K562 (cell line): ENCODE results near the gene RALY. TPM values are rescaled to one million over a fixed set of nuclear protein-coding genes. Genes with fewer than 3 reads are reported as not detected.

ENCODE experiments used
- ATAC-seq: fragments of 200-7000 bp; cut with Tn5 transposase; 3 replicates; pipeline ENCODE4 v1.9.1; 2020; ENCODE audit warnings: moderate library complexity
- BruUV-seq: library from RNA; stranded (reverse); fragments of 400-500 nt; replicated peaks from 2 replicates; lab custom pipeline; 2021; lab: Mats Ljungman, UMichigan
- CTCF ChIA-PET: fragments of 300-600 bp; formaldehyde crosslinking; extraction: SDS; loops from one replicate; lab custom pipeline; 2021; ENCODE audit warnings: low intra/inter-chr PET ratio; lab: Yijun Ruan, JAX
- POLR2A ChIA-PET: fragments of 300-600, 350-650 bp; sonication (Branson Sonifier 250); formaldehyde crosslinking; extraction: SDS; loops from one replicate; lab custom pipeline; 2021; ENCODE audit warnings: antibody characterized with exemption, inconsistent platforms; lab: Yijun Ruan, JAX
- DNase-seq, 4 experiments: peaks; one replicate each; pipeline versions ENCODE4 v3.0.0 to v3.0.0-alpha.2; 2011 to 2018; ENCODE audit warnings: low spot score in 3 of 4, mixed read lengths in 3 of 4; ENCODE audit errors: extremely low read depth in 1 of 4
- FAIRE-seq: peaks from 2 replicates; lab custom pipeline; 2011; peaks lifted over from hg19 to GRCh38; lab: Jason Lieb, UNC
- H2AFZ ChIP-seq: 2 replicates; pipeline ENCODE4 v1.6.0; 2011; ENCODE audit warnings: low read depth, low read length, control low read depth, inconsistent platforms
- H3K27ac ChIP-seq: fragments of 200-600 bp; 3 replicates; pipeline ENCODE4 v1.8.0; 2011; ENCODE audit warnings: low read depth, mild to moderate bottlenecking, control low read depth, inconsistent platforms, low read length, moderate library complexity, mixed read lengths; ENCODE audit errors: extremely low read depth
- H3K27me3 ChIP-seq, 2 experiments: fragments of 300-600 bp in 1 of 2; 2 replicates in 1 of 2; 3 replicates in 1 of 2; pipeline versions ENCODE4 v1.6.0 to v1.8.0; 2011; ENCODE audit warnings: inconsistent platforms in 2 of 2, low read length in 2 of 2, mild to moderate bottlenecking in 1 of 2, mixed read lengths in 1 of 2, moderate library complexity in 1 of 2; ENCODE audit not compliant: control insufficient read depth in 2 of 2, insufficient read depth in 2 of 2
- H3K36me3 ChIP-seq: fragments of 300-600 bp; 3 replicates; pipeline ENCODE4 v1.8.0; 2011; ENCODE audit warnings: mild to moderate bottlenecking, low read length, inconsistent platforms; ENCODE audit not compliant: control insufficient read depth, insufficient read depth
- H3K4me1 ChIP-seq, 2 experiments: fragments of 200-600 bp in 1 of 2; replicated peaks in 1 of 2; 2 replicates in 1 of 2; 3 replicates in 1 of 2; pipeline versions ENCODE4 v1.5.1 to v1.8.0; 2011; ENCODE audit warnings: inconsistent platforms in 2 of 2, low read length in 2 of 2, mild to moderate bottlenecking in 1 of 2, mixed read lengths in 1 of 2, moderate library complexity in 1 of 2; ENCODE audit not compliant: control insufficient read depth in 2 of 2, insufficient read depth in 2 of 2
- H3K4me2 ChIP-seq: 2 replicates; pipeline ENCODE4 v1.6.1; 2011; ENCODE audit warnings: low read length, control low read depth, inconsistent platforms, mixed read lengths; ENCODE audit not compliant: insufficient read depth
- H3K4me3 ChIP-seq: fragments of 200-600 bp; sonication (generic), shearing (Covaris generic); 2 replicates; pipeline ENCODE4 v1.5.1; 2016; ENCODE audit warnings: control low read depth, inconsistent platforms
- H3K79me2 ChIP-seq: fragments of 200-600 bp; 3 replicates; pipeline ENCODE4 v1.8.0; 2011; ENCODE audit warnings: low read length, inconsistent platforms; ENCODE audit not compliant: control insufficient read depth, insufficient read depth
- H3K9ac ChIP-seq, 2 experiments: 2 replicates each; pipeline versions ENCODE4 v1.6.0 to v1.6.1; 2011; ENCODE audit warnings: low read depth in 2 of 2, low read length in 2 of 2, control low read depth in 1 of 2, inconsistent platforms in 1 of 2, mild to moderate bottlenecking in 1 of 2, mixed read lengths in 1 of 2; ENCODE audit not compliant: insufficient read depth in 1 of 2
- H3K9me1 ChIP-seq: one replicate; pipeline ENCODE4 v1.6.0; 2011; ENCODE audit warnings: inconsistent platforms, mild to moderate bottlenecking, low read length, moderate library complexity; ENCODE audit not compliant: control insufficient read depth, insufficient read depth
- H3K9me3 ChIP-seq: replicated peaks from 2 replicates; pipeline ENCODE4 v1.5.1; 2011; ENCODE audit warnings: low read depth, low read length, inconsistent platforms; ENCODE audit not compliant: control insufficient read depth, insufficient read depth
- H4K20me1 ChIP-seq: replicated peaks from 2 replicates; pipeline ENCODE4 v1.6.1; 2011; ENCODE audit warnings: low read length, inconsistent platforms, mixed read lengths; ENCODE audit not compliant: control insufficient read depth, insufficient read depth
- BACH1 ChIP-seq: fragments of 200-800 bp; sonication (Bioruptor generic); IDR thresholded peaks from 2 replicates; pipeline ENCODE4 v1.6.1; 2016; ENCODE audit warnings: missing genetic modification characterization, missing compliant biosample characterization
- DLX4 ChIP-seq: fragments of 250-450 bp; sonication (Bioruptor Pico); IDR thresholded peaks from 2 replicates; pipeline ENCODE4 v1.6.1; 2021; ENCODE audit warnings: mild to moderate bottlenecking
- HMGXB4 ChIP-seq: sonication (generic); formaldehyde crosslinking; IDR thresholded peaks from 2 replicates; pipeline ENCODE4 v1.8.1; 2023; ENCODE audit warnings: mild to moderate bottlenecking, missing genetic modification reagents
- MYNN ChIP-seq, 2 experiments: sonication (generic); formaldehyde crosslinking in 1 of 2; IDR thresholded peaks; 2 replicates each; pipeline versions ENCODE4 v1.5.0 to v1.6.1; 2016 to 2020; ENCODE audit warnings: antibody characterized with exemption in 1 of 2, missing genetic modification reagents in 1 of 2
- WGBS: fragments of 100-300 bp; shearing (Covaris generic); methylation state at CpG from one replicate; pipeline ENCODE4 v1.1.6; 2016; ENCODE audit warnings: low coverage, mixed read lengths; ENCODE audit not compliant: insufficient coverage; ENCODE audit errors: missing lambda C conversion rate; 5-methylcytosine and 5-hydroxymethylcytosine counted together
- in situ Hi-C: fragments of 300-500 bp; cut with MboI; formaldehyde crosslinking; loops from 4 replicates; pipeline ENCODE4 v1.15.0; 2018; ENCODE audit warnings: inconsistent platforms, mixed read lengths
- intact Hi-C: fragments of 100-400 bp; cut with micrococcal nuclease; formaldehyde crosslinking; loops from 2 replicates; pipeline ENCODE4 v1.14.2; 2022
- polyA plus RNA-seq, 8 experiments: library from polyadenylated mRNA; depleted of rRNA in 4 of 8; stranded (reverse) in 5 of 8; unstranded in 3 of 8; fragments of >200 nt; fragmentation: Nextera tagmentation in 2 of 8; fragmentation: Illumina TruSeq in 1 of 8; extraction: Ambion mirVana in 2 of 8; extraction: Trizol in 1 of 8; gene quantifications; 2 replicates each; pipeline versions ENCODE4 v1.2.1 to v1.2.3, GENCODE V29; 2011 to 2014; ENCODE audit warnings: inconsistent platforms in 1 of 8, missing spikeins in 1 of 8
- total RNA-seq, 7 experiments: library from RNA; depleted of rRNA in 6 of 7; stranded (reverse); fragments of >200 nt in 6 of 7; fragmentation: Illumina TruSeq in 2 of 7; extraction: Trizol in 2 of 7; gene quantifications; 2 replicates each; pipeline versions ENCODE4 v1.2.1 to v1.2.3, GENCODE V29; 2011 to 2021; ENCODE audit warnings: low replicate concordance in 1 of 7

The RALY gene
- total and polyA plus RNA-seq, 9 of the 15 experiments (the other 6 are each of a cell fraction or from before 2014, with no cell fraction given), result 0.80 to 207 (median 128) TPM

GRCh38 chr20:34049897-34050695 is 56.4 kb downstream of the RALY start:
- no peak overlapping the region for H2AFZ ChIP-seq
- 76% methylated on average over 4 of the region's 4 CpGs for WGBS
- BruUV-seq, result no TSS peak
- H3K27ac ChIP-seq, result no peak overlapping the region
- H3K9me1 ChIP-seq, result peaks cover 6% of the 10 kb centered on the region
- TF ChIP-seq DLX4 (no peak), BACH1 (no peak), MYNN (IDR thresholded peaks at IDR 0.05) (0 out of 2 replicates have a peak, but pooled peaks have one; percentile 0), MYNN (CRISPR knock-in tag; IDR thresholded peaks at IDR 0.05) (no peak), HMGXB4 (CRISPR knock-in tag) (no peak)
- peaks cover 14% of the 10 kb centered on the region; the same call in 2 of the 3 replicates for H3K36me3 ChIP-seq
- no peak overlapping the region for H3K4me3 ChIP-seq
- in situ Hi-C loops, result no loop called here
- H3K27me3 ChIP-seq, result no peaks in the 10 kb centered on the region
- peaks cover 33% of the 10 kb centered on the region for H4K20me1 ChIP-seq
- FAIRE-seq (no peak), ATAC-seq (no peak), DNase-seq (no peak)
- no peak overlapping the region for H3K9ac ChIP-seq
- POLR2A ChIA-PET, result interaction anchor here (0.6 to 1.4 kb wide), 5 partner anchors 10 to 366 kb away, joined by 3 to 4 read pairs (median 3); no protein-coding TSS in a partner anchor
- H3K4me2 ChIP-seq, result no peak overlapping the region
- intact Hi-C loops, result no loop called here
- CTCF ChIA-PET, result no interaction called here
- H3K4me1 ChIP-seq, result peaks cover 0 to 12% of the 10 kb centered on the region in 2 experiments; a peak in 2 of 5 replicates
- peaks cover 75% of the 10 kb centered on the region for H3K79me2 ChIP-seq
- H3K9me3 ChIP-seq, result no peaks in the 10 kb centered on the region
